ENCODE data around the gene LRRC14B. TPM values are rescaled to one million over a fixed set of nuclear protein-coding genes. Genes with fewer than 3 reads are reported as not detected.

Gene LRRC14B
- total RNA-seq, 6 experiments from 2014 or later, result not detected

- DNase-seq, result peak in 1 of 3 donors; percentile 24
- no peak for ATAC-seq
- Histone ChIP-seq H3K27ac (no peak overlapping the region), H3K4me1 (no peaks in the 10 kb centered on the region), H3K4me3 (no peak overlapping the region), H3K9me3 (no peaks in the 10 kb centered on the region), H3K36me3 (no peaks in the 10 kb centered on the region), H3K27me3 (no peaks in the 10 kb centered on the region)
- TF ChIP-seq POLR2A (IDR thresholded peaks at IDR 0.05), result no peak
- TF ChIP-seq, protein P1, sequence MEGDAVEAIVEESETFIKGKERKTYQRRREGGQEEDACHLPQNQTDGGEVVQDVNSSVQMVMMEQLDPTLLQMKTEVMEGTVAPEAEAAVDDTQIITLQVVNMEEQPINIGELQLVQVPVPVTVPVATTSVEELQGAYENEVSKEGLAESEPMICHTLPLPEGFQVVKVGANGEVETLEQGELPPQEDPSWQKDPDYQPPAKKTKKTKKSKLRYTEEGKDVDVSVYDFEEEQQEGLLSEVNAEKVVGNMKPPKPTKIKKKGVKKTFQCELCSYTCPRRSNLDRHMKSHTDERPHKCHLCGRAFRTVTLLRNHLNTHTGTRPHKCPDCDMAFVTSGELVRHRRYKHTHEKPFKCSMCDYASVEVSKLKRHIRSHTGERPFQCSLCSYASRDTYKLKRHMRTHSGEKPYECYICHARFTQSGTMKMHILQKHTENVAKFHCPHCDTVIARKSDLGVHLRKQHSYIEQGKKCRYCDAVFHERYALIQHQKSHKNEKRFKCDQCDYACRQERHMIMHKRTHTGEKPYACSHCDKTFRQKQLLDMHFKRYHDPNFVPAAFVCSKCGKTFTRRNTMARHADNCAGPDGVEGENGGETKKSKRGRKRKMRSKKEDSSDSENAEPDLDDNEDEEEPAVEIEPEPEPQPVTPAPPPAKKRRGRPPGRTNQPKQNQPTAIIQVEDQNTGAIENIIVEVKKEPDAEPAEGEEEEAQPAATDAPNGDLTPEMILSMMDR (IDR thresholded peaks at IDR 0.05), result no peak
- 58% methylated on average over 10 of the region's 17 CpGs for WGBS (ENCODE audit: insufficient coverage, low coverage, low lambda C conversion rate, missing lambda C conversion rate)
- intact Hi-C loops (cut with DNase I), result no loop called here
These were observed 32.4 kb upstream of the LRRC14B start for GRCh38 chr5:158807-159447.

GRCh38 chr5:159448-160172 is 31.7 kb upstream of the LRRC14B start:
- Histone ChIP-seq H3K9me3 (no peaks in the 10 kb centered on the region), H3K4me3 (no peak overlapping the region), H3K27ac (no peak overlapping the region), H3K27me3 (no peaks in the 10 kb centered on the region), H3K4me1 (no peaks in the 10 kb centered on the region), H3K36me3 (no peaks in the 10 kb centered on the region)
- WGBS (ENCODE audit: insufficient coverage, low coverage, low lambda C conversion rate, missing lambda C conversion rate), result 59% methylated on average over 13 of the region's 19 CpGs
- intact Hi-C loops (cut with DNase I), result no loop called here
- ATAC-seq (no peak), DNase-seq (peak in 2 of 3 donors; percentile 18 to 31)
- TF ChIP-seq, protein P1 (IDR thresholded peaks at IDR 0.05), result no peak
- TF ChIP-seq POLR2A (IDR thresholded peaks at IDR 0.05), result no peak

DNA sequence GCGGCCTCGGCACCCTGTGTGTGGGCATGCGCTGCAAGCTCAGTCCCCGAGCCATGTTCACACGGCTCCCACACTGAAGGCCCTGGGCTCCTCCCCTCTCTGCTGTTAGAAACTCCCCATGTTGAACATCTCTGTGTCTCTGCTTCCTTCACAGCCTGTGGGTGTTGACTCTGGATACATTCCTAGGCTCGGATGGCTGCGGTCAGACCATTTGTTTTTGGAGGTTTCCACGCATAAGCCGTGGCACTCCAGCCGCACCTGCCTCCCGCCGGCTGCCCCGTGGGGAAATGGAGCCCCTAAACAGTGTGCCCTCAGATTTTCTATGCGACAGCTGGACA is 31.2 kb upstream of the LRRC14B start:
- ATAC-seq (no peak), DNase-seq (peak in 1 of 3 donors; percentile 24)
- Histone ChIP-seq H3K9me3 (no peaks in the 10 kb centered on the region), H3K36me3 (no peaks in the 10 kb centered on the region), H3K4me3 (no peak overlapping the region), H3K4me1 (no peaks in the 10 kb centered on the region), H3K27ac (no peak overlapping the region), H3K27me3 (no peaks in the 10 kb centered on the region)
- TF ChIP-seq, protein P1 (IDR thresholded peaks at IDR 0.05), result no peak
- no peak for TF ChIP-seq POLR2A (IDR thresholded peaks at IDR 0.05)
- intact Hi-C loops (cut with DNase I), result no loop called here
- 60% methylated on average over 6 of the region's 14 CpGs for WGBS (ENCODE audit: insufficient coverage, low coverage, low lambda C conversion rate, missing lambda C conversion rate)

DNA sequence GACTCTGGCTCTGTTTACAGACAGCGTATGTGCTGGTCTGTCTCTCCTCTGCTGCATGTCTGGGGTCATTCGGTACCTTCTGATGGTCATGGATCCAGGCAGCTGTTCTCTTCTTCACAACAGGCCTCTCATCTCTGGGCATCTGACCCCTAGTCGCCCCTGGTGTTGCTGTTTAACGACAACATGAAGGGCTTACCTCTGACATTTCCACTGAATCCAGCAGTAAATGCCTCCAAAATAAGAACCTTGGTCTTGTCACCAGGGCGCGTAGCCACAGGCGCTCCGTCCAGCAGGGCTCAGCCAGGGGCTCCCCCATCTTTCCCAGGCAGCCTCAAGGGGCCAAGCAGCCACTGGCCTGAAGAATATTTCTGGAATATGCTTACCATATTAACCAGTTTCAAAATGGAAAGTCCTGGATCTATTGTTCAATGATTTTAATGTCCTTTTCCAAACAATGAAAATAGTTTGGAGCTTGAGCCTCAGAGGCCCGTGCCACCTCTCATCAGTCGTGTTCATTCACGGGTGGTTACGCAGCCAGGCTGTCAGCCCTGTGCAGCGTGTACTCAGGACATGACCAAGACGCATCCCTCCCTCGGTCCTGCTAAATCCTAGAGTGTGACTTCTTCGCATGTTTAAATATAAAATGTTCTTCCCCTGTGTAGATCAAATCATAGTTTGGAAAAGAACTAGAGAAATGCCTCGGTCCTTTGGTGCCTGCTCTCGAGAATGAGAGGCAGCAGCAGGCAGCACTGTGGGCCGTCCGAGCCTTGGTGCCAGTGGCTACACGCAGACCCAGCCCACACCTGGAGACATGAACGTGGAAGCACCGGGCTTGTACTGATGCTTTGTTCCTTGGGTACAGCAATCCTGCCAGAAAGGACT is 30.1 kb upstream of the LRRC14B start:
- no peaks in the 10 kb centered on the region for H3K4me1 ChIP-seq
- no peaks in the 10 kb centered on the region for H3K27me3 ChIP-seq
- H3K4me3 ChIP-seq, result no peak overlapping the region
- DNase-seq (peak in 1 of 3 donors; percentile 28), ATAC-seq (no peak)
- 62% methylated on average over 16 of the region's 23 CpGs for WGBS (ENCODE audit: insufficient coverage, low coverage, low lambda C conversion rate, missing lambda C conversion rate)
- H3K27ac ChIP-seq, result no peak overlapping the region
- intact Hi-C loops (cut with DNase I), result no loop called here
- no peaks in the 10 kb centered on the region for H3K9me3 ChIP-seq
- no peaks in the 10 kb centered on the region for H3K36me3 ChIP-seq
- TF ChIP-seq, protein P1 (IDR thresholded peaks at IDR 0.05), result no peak
- TF ChIP-seq POLR2A (IDR thresholded peaks at IDR 0.05), result no peak

Measured in right lobe of liver (tissue), 6 donors.